HG03442 (cell line): ENCODE data around the gene MYO15A.
A peak's percentile ranks its signal among the peaks of the same experiment; 100 is the strongest.

ENCODE experiments used
- ATAC-seq: cut with Tn5 transposase; IDR thresholded peaks from one replicate; pipeline ENCODE4 v1.9.1; 2021; ENCODE audit warnings: mild to moderate bottlenecking, moderate library complexity; ENCODE audit not compliant: unreplicated experiment

The MYO15A gene

GRCh38 chr17:18108401-18109312 is at the start of gene MYO15A:
MYO15A (plus strand) TSS chr17:18108756; CDS start chr17:18118801, 10,045 bp downstream.
- ATAC-seq, result no peak

GRCh38 chr17:18059283-18059682 is 49.3 kb upstream of the MYO15A start:
- ATAC-seq, result no peak

- no peak for ATAC-seq
These were observed 44.5 kb upstream of the MYO15A start for GRCh38 chr17:18064053-18064452.

- no peak for ATAC-seq
These were observed 43.0 kb upstream of the MYO15A start for GRCh38 chr17:18065546-18065945.

GRCh38 chr17:18066866-18067265 is 41.7 kb upstream of the MYO15A start:
- ATAC-seq, result no peak

GRCh38 chr17:18069101-18069500 is 39.5 kb upstream of the MYO15A start:
- ATAC-seq, result no peak

GRCh38 chr17:18070861-18071340 is 37.7 kb upstream of the MYO15A start:
- no peak for ATAC-seq

- ATAC-seq, result no peak
These were observed 36.8 kb upstream of the MYO15A start for GRCh38 chr17:18071751-18072150.

- no peak for ATAC-seq
These were observed 33.8 kb upstream of the MYO15A start for GRCh38 chr17:18074566-18075272.

GRCh38 chr17:18076936-18077335 is 31.6 kb upstream of the MYO15A start:
- no peak for ATAC-seq

GRCh38 chr17:18079543-18079942 is 29.0 kb upstream of the MYO15A start:
- ATAC-seq, result no peak

- ATAC-seq, result no peak
These were observed 24.3 kb upstream of the MYO15A start for GRCh38 chr17:18084256-18084655.

- peak; percentile 90 for ATAC-seq
These were observed 20.7 kb upstream of the MYO15A start, which contains the start of gene DRG2 for GRCh38 chr17:18087610-18088491. DRG2 (plus strand) TSS chr17:18087948; CDS start chr17:18088024, 76 bp downstream.

- no peak for ATAC-seq
These were observed 18.9 kb upstream of the MYO15A start for GRCh38 chr17:18089613-18090012.

- ATAC-seq, result no peak
These were observed 14.7 kb upstream of the MYO15A start for GRCh38 chr17:18093616-18094408.

- no peak for ATAC-seq
These were observed 14.1 kb upstream of the MYO15A start for GRCh38 chr17:18094409-18094807.

GRCh38 chr17:18099516-18099915 is 9.0 kb upstream of the MYO15A start:
- no peak for ATAC-seq

GRCh38 chr17:18100616-18101015 is 7.9 kb upstream of the MYO15A start:
- no peak for ATAC-seq

- no peak for ATAC-seq
These were observed 6.7 kb upstream of the MYO15A start for GRCh38 chr17:18101828-18102227.

GRCh38 chr17:18102640-18103039 is 5.9 kb upstream of the MYO15A start:
- ATAC-seq, result no peak
